Adrenal gland (tissue), 12 donors: ENCODE results near the gene SOX9. TPM values are rescaled to one million over a fixed set of nuclear protein-coding genes. Genes with fewer than 3 reads are reported as not detected.
"Not testable (repeated sequence)": the region's sequence is repeated elsewhere in the genome, so short reads cannot be mapped to it uniquely, and the experiment has no call there.

Experiments used
- DNase-seq, 7 donors: peaks; one replicate each; pipeline ENCODE4 v3.0.0-alpha.2; 2019 to 2020
- H3K27ac ChIP-seq, 5 donors: fragments of 200-600 bp; sonication (generic) in 4 of 5; 1 replicate in 3 of 5; 2 replicates in 2 of 5; pipeline versions ENCODE4 v1.5.1 to v1.8.0; 2016 to 2020; ENCODE audit warnings: mild to moderate bottlenecking in 1 of 5
- H3K27me3 ChIP-seq: fragments of 200-600 bp; 2 replicates; pipeline ENCODE4 v1.8.0; 2021
- H3K36me3 ChIP-seq, 2 donors: fragments of 200-600 bp; replicated peaks in 1 of 2; 1 replicate in 1 of 2; 2 replicates in 1 of 2; pipeline versions ENCODE4 v1.5.1 to v1.8.0; 2018 to 2022
- H3K4me1 ChIP-seq, 2 donors: fragments of 200-600 bp; replicated peaks in 1 of 2; 1 replicate in 1 of 2; 2 replicates in 1 of 2; pipeline versions ENCODE4 v1.5.1 to v1.8.0; 2018 to 2021
- H3K4me3 ChIP-seq, 4 donors: fragments of 200-600 bp; sonication (generic) in 3 of 4; one replicate each; pipeline ENCODE4 v1.5.1; 2016 to 2018
- H3K9me3 ChIP-seq, 3 donors: fragments of 200-600 bp; sonication (generic) in 1 of 3; replicated peaks in 1 of 3; 1 replicate in 2 of 3; 2 replicates in 1 of 3; pipeline versions ENCODE4 v1.5.1 to v1.8.0; 2016 to 2021
- CTCF ChIP-seq, 6 experiments: fragments of 450-650 bp in 4 of 6; fragments of 200-600 bp in 2 of 6; sonication (generic) in 1 of 6; IDR thresholded peaks; 1 replicate in 5 of 6; 2 replicates in 1 of 6; pipeline versions ENCODE4 v1.5.1 to v1.8.0; 2016 to 2021; ENCODE audit warnings: antibody characterized with exemption in 6 of 6, mild to moderate bottlenecking in 2 of 6, moderate library complexity in 1 of 6
- POLR2A ChIP-seq, 2 donors: fragments of 450-650 bp; IDR thresholded peaks; one replicate each; pipeline ENCODE4 v1.6.1; 2017; ENCODE audit warnings: antibody characterized with exemption in 2 of 2, mild to moderate bottlenecking in 2 of 2, moderate library complexity in 1 of 2
- WGBS, 4 donors: extraction: QIAGEN DNeasy Blood & Tissue Kit in 2 of 4; methylation state at CpG; one replicate each; pipeline versions ENCODE4 v1.1.5 to v1.1.7; 2013 to 2017; 5-methylcytosine and 5-hydroxymethylcytosine counted together
- intact Hi-C, 2 donors: fragments of 100-400 bp; cut with DNase I; formaldehyde crosslinking; loops; one replicate each; pipeline versions ENCODE4 v1.14.1 to v1.15.0; 2022 to 2023
- polyA plus RNA-seq, 3 donors: library from polyadenylated mRNA; stranded (reverse); fragments of 200-250 nt in 2 of 3; fragments of 350-450 nt in 1 of 3; fragmentation: Illumina TruSeq in 1 of 3; extraction: RNeasy Lipid Tissue Mini Kit (QIAGEN cat#74804) in 1 of 3; gene quantifications; one replicate each; pipeline ENCODE4 v1.2.3, GENCODE V29; 2013 to 2014
- total RNA-seq, 9 donors: library from RNA; depleted of rRNA in 4 of 9; stranded (reverse); fragments of >200 nt in 4 of 9; fragments of 120-200 nt in 1 of 9; fragmentation: NEBNext Ultra II Directional in 1 of 9; extraction: Animal tissue kit (Norgen Biotek cat#: 25700) in 1 of 9; gene quantifications; one replicate each; pipeline versions ENCODE4 v1.1.0 to v1.2.4, GENCODE V29; 2013 to 2023
- donor health status: healthy with polysubstance abuse.
- donor health status: Bipolar disorder and iron deficiency.
- donor health status: DM: yes; HTN: yes; CAD: no.
- donor health status: DM: no; HTN: no; CAD: no.
- donor health status: DM: no; HTN: no; CAD: no.
- donor health status: DM: yes; HTN: yes; CAD: no.

SOX9 gene
- total and polyA plus RNA-seq, 12 donors = 0.22 to 8.9 (median 4.5) TPM

GRCh38 chr17:72110942-72111318 lies 9.9 kb upstream of the SOX9 start:
- 27 to 44% (median 39%) methylated on average over 4 of the region's 4 CpGs for WGBS, 4 donors
- Histone ChIP-seq H3K27ac (no peak overlapping the region), H3K9me3 (no peaks in the 10 kb centered on the region), H3K4me1 (no peaks in the 10 kb centered on the region), H3K36me3 (no peaks in the 10 kb centered on the region), H3K4me3 (no peak overlapping the region), H3K27me3 (peaks cover 19% of the 10 kb centered on the region)
- intact Hi-C loops = loop anchor here in 1 of 2 donors (10.0 kb wide), 3 partner anchors 424 to 1466 kb away; no protein-coding TSS in a partner anchor
- TF ChIP-seq POLR2A (IDR thresholded peaks at IDR 0.05) (no peak), CTCF (IDR thresholded peaks at IDR 0.05) (no peak)
- no peak for DNase-seq

DNA sequence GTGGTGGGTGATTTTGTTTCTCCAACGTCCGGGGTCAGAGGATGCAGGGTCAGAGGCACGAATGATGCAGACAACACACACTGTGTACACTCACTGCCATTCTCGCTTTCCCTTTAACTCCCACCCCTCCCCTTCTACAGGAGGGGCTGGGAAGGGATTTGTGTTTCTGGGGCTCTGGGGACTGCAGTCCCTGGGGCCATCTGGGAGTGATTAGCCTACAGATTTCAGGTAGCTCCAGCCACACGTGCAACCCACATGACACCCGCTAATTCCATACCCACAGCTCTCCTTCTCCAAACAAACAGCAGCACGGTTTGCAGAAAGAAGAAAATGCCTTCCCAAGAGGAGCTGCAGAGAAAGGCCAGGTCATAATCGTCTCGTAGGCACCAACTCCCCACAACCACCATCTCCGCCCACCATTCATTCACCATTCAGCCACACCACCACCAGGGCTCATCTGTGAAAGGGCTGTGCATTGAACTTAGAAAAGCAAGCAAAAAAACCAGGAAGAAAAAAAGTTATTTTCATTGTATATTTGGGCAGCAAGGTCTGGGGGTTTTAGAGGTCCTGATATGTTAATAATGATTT lies 9.4 kb upstream of the SOX9 start:
- Histone ChIP-seq H3K4me3 (no peak overlapping the region), H3K36me3 (no peaks in the 10 kb centered on the region), H3K27ac (no peak overlapping the region), H3K27me3 (peaks cover 24% of the 10 kb centered on the region), H3K9me3 (no peaks in the 10 kb centered on the region), H3K4me1 (no peaks in the 10 kb centered on the region)
- 23 to 35% (median 30%) methylated on average over 10 of the region's 10 CpGs for WGBS, 4 donors
- intact Hi-C loops = loop anchor here in 1 of 2 donors (10.0 kb wide), 3 partner anchors 423 to 1467 kb away; no protein-coding TSS in a partner anchor
- no peak for TF ChIP-seq POLR2A (IDR thresholded peaks at IDR 0.05)
- no peak for TF ChIP-seq CTCF (IDR thresholded peaks at IDR 0.05)
- no peak for DNase-seq

- H3K27me3 ChIP-seq = peaks cover 29% of the 10 kb centered on the region
- H3K4me1 ChIP-seq, H3K27ac ChIP-seq, H3K4me3 ChIP-seq, H3K36me3 ChIP-seq, H3K9me3 ChIP-seq, DNase-seq: not testable (repeated sequence)
- 82 to 91% (median 86%) methylated on average over 5 of the region's 5 CpGs for WGBS, 4 donors
- intact Hi-C loops = loop anchor here in 1 of 2 donors (10.0 kb wide), 3 partner anchors 423 to 1467 kb away; no protein-coding TSS in a partner anchor
Observed at GRCh38 chr17:72111926-72112325, 8.9 kb upstream of the SOX9 start.

- H3K36me3 ChIP-seq = no peaks in the 10 kb centered on the region
- DNase-seq = no peak
- H3K4me3 ChIP-seq = no peak overlapping the region
- H3K27ac ChIP-seq = no peak overlapping the region
- peaks cover 0 to 18% of the 10 kb centered on the region in 2 donors for H3K4me1 ChIP-seq
- intact Hi-C loops = loop anchor here in 1 of 2 donors (10.0 kb wide), 3 partner anchors 421 to 1469 kb away; no protein-coding TSS in a partner anchor
- TF ChIP-seq CTCF (IDR thresholded peaks at IDR 0.05) (no peak), POLR2A (IDR thresholded peaks at IDR 0.05) (no peak)
- H3K27me3 ChIP-seq = peaks cover 45% of the 10 kb centered on the region
- WGBS, 4 donors = 84 to 100% (median 96%) methylated on average over 4 of the region's 4 CpGs
- H3K9me3 ChIP-seq = no peaks in the 10 kb centered on the region
Observed at GRCh38 chr17:72113751-72114150, 7.1 kb upstream of the SOX9 start.
